H9 (cell line): ENCODE results near the gene DOCK1. TPM values are rescaled to one million over a fixed set of nuclear protein-coding genes. Genes with fewer than 3 reads are reported as not detected.

ENCODE experiments used
- DNase-seq: peaks from one replicate; pipeline ENCODE4 v3.0.0-alpha.2; 2017
- H2AFZ ChIP-seq: one replicate; pipeline ENCODE4 v1.6.1; 2013; ENCODE audit warnings: mild to moderate bottlenecking, low read length, control low read depth, moderate library complexity
- H2AK5ac ChIP-seq: 2 replicates; pipeline ENCODE4 v1.6.1; 2013; ENCODE audit warnings: low read length, control low read depth, mixed read lengths; ENCODE audit not compliant: insufficient read length
- H2BK120ac ChIP-seq: one replicate; pipeline ENCODE4 v1.6.1; 2013; ENCODE audit warnings: low read depth, mild to moderate bottlenecking, low read length, control low read depth, inconsistent platforms; ENCODE audit not compliant: poor library complexity, severe bottlenecking
- H2BK12ac ChIP-seq: 2 replicates; pipeline ENCODE4 v1.6.1; 2013; ENCODE audit warnings: low read length, control low read depth, mixed read lengths, low read depth; ENCODE audit not compliant: insufficient read length
- H2BK15ac ChIP-seq: 2 replicates; pipeline ENCODE4 v1.6.1; 2013; ENCODE audit warnings: low read depth, low read length, control low read depth
- H2BK20ac ChIP-seq: one replicate; pipeline ENCODE4 v1.6.1; 2013; ENCODE audit warnings: low read depth, mild to moderate bottlenecking, low read length, control low read depth, inconsistent platforms; ENCODE audit not compliant: poor library complexity, severe bottlenecking
- H2BK5ac ChIP-seq: 2 replicates; pipeline ENCODE4 v1.6.1; 2013; ENCODE audit warnings: low read length, control low read depth, mixed read lengths; ENCODE audit not compliant: insufficient read length
- H3K14ac ChIP-seq: 2 replicates; pipeline ENCODE4 v1.6.1; 2013; ENCODE audit warnings: low read length, control low read depth; ENCODE audit not compliant: insufficient read depth
- H3K18ac ChIP-seq: 2 replicates; pipeline ENCODE4 v1.6.1; 2013; ENCODE audit warnings: low read depth, mild to moderate bottlenecking, mixed read lengths, low read length, control low read depth; ENCODE audit not compliant: insufficient read length
- H3K23ac ChIP-seq: 2 replicates; pipeline ENCODE4 v1.6.1; 2013; ENCODE audit warnings: low read length, control low read depth, mixed read lengths, low read depth; ENCODE audit not compliant: insufficient read length
- H3K23me2 ChIP-seq: 2 replicates; pipeline ENCODE4 v1.6.1; 2013; ENCODE audit warnings: low read depth, mild to moderate bottlenecking, mixed read lengths, low read length, control low read depth; ENCODE audit not compliant: insufficient read length, poor library complexity, severe bottlenecking
- H3K27ac ChIP-seq: 2 replicates; pipeline ENCODE4 v1.5.1; 2013; ENCODE audit warnings: low read length, control low read depth, mixed read lengths, low read depth; ENCODE audit not compliant: insufficient read length
- H3K27me3 ChIP-seq: 2 replicates; pipeline ENCODE4 v1.6.1; 2013; ENCODE audit warnings: low read length, control low read depth, inconsistent platforms; ENCODE audit not compliant: insufficient read depth
- H3K4ac ChIP-seq: 2 replicates; pipeline ENCODE4 v1.6.1; 2013; ENCODE audit warnings: low read depth, mild to moderate bottlenecking, control low read depth, inconsistent platforms, low read length, moderate library complexity
- H3K4me1 ChIP-seq: 2 replicates; pipeline ENCODE4 v1.6.1; 2013; ENCODE audit warnings: low read length, control low read depth, inconsistent platforms; ENCODE audit not compliant: insufficient read depth
- H3K4me2 ChIP-seq: 2 replicates; pipeline ENCODE4 v1.6.1; 2013; ENCODE audit warnings: low read length, control low read depth, mixed read lengths; ENCODE audit not compliant: insufficient read length, insufficient read depth
- H3K56ac ChIP-seq: 2 replicates; pipeline ENCODE4 v1.6.1; 2013; ENCODE audit warnings: low read depth, mild to moderate bottlenecking, mixed read lengths, low read length, control low read depth; ENCODE audit not compliant: insufficient read length
- H3K79me1 ChIP-seq: 2 replicates; pipeline ENCODE4 v1.6.1; 2013; ENCODE audit warnings: low read depth, mild to moderate bottlenecking, moderate library complexity, low read length, control low read depth, inconsistent platforms; ENCODE audit not compliant: insufficient read depth, poor library complexity, severe bottlenecking
- H3K79me2 ChIP-seq: 2 replicates; pipeline ENCODE4 v1.6.1; 2013; ENCODE audit warnings: low read length, control low read depth, inconsistent platforms; ENCODE audit not compliant: insufficient read depth
- H3K9ac ChIP-seq: 2 replicates; pipeline ENCODE4 v1.6.1; 2013; ENCODE audit warnings: low read length, control low read depth, mixed read lengths; ENCODE audit not compliant: insufficient read length; ENCODE audit errors: extremely low read depth
- H3K9me3 ChIP-seq: one replicate; pipeline ENCODE4 v1.6.1; 2013; ENCODE audit warnings: low read depth, low read length, inconsistent platforms; ENCODE audit not compliant: control insufficient read depth
- H3T11ph ChIP-seq: one replicate; pipeline ENCODE4 v1.6.1; 2013; ENCODE audit warnings: mild to moderate bottlenecking, low read length, control low read depth, inconsistent platforms
- H4K20me1 ChIP-seq: one replicate; pipeline ENCODE4 v1.6.1; 2013; ENCODE audit not compliant: control insufficient read depth, insufficient read length, insufficient read depth
- H4K5ac ChIP-seq: 2 replicates; pipeline ENCODE4 v1.6.1; 2013; ENCODE audit warnings: low read depth, mild to moderate bottlenecking, mixed read lengths, low read length, control low read depth; ENCODE audit not compliant: insufficient read length
- H4K8ac ChIP-seq: replicated peaks from 2 replicates; pipeline ENCODE4 v1.6.1; 2013; ENCODE audit warnings: low read length, control low read depth, mixed read lengths, low read depth; ENCODE audit not compliant: insufficient read length
- H4K91ac ChIP-seq: 2 replicates; pipeline ENCODE4 v1.6.1; 2013; ENCODE audit warnings: low read depth, mild to moderate bottlenecking, moderate library complexity, mixed read lengths, low read length, control low read depth; ENCODE audit not compliant: insufficient read length
- H3K27ac Mint-ChIP-seq, 3 experiments: 2 replicates in 2 of 3; 3 replicates in 1 of 3; pipeline ENCODE4 v1.8.0; 2020 to 2021; ENCODE audit warnings: mixed read lengths in 3 of 3, mild to moderate bottlenecking in 1 of 3, moderate library complexity in 1 of 3
- H3K27me3 Mint-ChIP-seq: 2 replicates; pipeline ENCODE4 v1.8.0; 2021; ENCODE audit warnings: low read depth, mild to moderate bottlenecking, moderate library complexity, mixed read lengths
- H3K36me3 Mint-ChIP-seq, 3 experiments: 2 replicates in 2 of 3; 3 replicates in 1 of 3; pipeline ENCODE4 v1.8.0; 2020 to 2021; ENCODE audit warnings: low read depth in 3 of 3, mixed read lengths in 3 of 3; ENCODE audit not compliant: insufficient read depth in 1 of 3
- H3K4me1 Mint-ChIP-seq, 2 experiments: 2 replicates each; pipeline ENCODE4 v1.8.0; 2020; ENCODE audit warnings: mixed read lengths in 2 of 2
- H3K4me3 Mint-ChIP-seq, 2 experiments: 2 replicates in 1 of 2; 3 replicates in 1 of 2; pipeline ENCODE4 v1.8.0; 2020 to 2021; ENCODE audit warnings: mild to moderate bottlenecking in 2 of 2, mixed read lengths in 2 of 2, moderate library complexity in 1 of 2
- H3K9me3 Mint-ChIP-seq, 2 experiments: 2 replicates in 1 of 2; 3 replicates in 1 of 2; pipeline ENCODE4 v1.8.0; 2020; ENCODE audit warnings: mild to moderate bottlenecking in 2 of 2, mixed read lengths in 2 of 2, moderate library complexity in 1 of 2
- WGBS: extraction: QIAGEN DNeasy Blood & Tissue Kit; methylation state at CpG from one replicate; pipeline ENCODE4 v1.1.7; 2013; ENCODE audit warnings: missing lambda C conversion rate, low lambda C conversion rate, mixed read lengths; ENCODE audit not compliant: insufficient read length; ENCODE audit errors: extremely low coverage; 5-methylcytosine and 5-hydroxymethylcytosine counted together
- total RNA-seq: library from RNA; stranded (reverse); gene quantifications from 2 replicates; pipeline ENCODE4 v1.2.1, GENCODE V29; 2021
- TF ChIP-seq, protein P1 (sequence below): fragments of 200-600 bp; sonication (generic); conservative IDR thresholded peaks from 3 replicates; pipeline ENCODE4 v1.8.0; 2021; ENCODE audit warnings: antibody characterized with exemption, mild to moderate bottlenecking

Gene DOCK1
- total RNA-seq, 1 experiment from 2014 or later = 57.0 TPM

DNA sequence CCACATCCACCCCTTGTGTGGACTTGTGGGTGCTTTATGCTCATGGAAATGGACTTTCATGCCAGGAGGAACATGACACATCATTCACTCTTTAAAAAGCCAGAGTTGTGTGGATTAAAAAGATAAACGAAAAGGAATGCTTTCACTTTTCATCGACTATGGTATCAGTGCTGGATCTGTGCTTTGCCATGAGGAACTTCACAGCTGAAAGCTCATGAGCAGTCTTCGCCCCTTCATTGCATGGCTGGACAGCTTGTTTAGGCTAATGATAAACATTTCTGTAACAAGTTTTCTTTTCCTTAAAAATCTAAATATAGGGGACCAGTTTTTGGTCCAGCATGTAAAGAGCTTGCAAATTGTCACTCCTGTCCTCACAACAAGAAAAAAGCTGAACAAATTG, 470.2 kb downstream of the DOCK1 start:
- WGBS = no CpG with 5 or more reads among the region's 3 CpGs
- Histone ChIP-seq H2BK5ac (no peak overlapping the region), H3K27ac (no peak overlapping the region), H3K27me3 (no peaks in the 10 kb centered on the region), H3K9ac (no peak overlapping the region), H3T11ph (no peak overlapping the region), H3K4me1 (no peaks in the 10 kb centered on the region), H3K79me1 (no peaks in the 10 kb centered on the region), H3K23me2 (no peaks in the 10 kb centered on the region), H2BK12ac (no peak overlapping the region), H2BK15ac (no peak overlapping the region), H2BK120ac (no peak overlapping the region), H2AK5ac (no peak overlapping the region), H4K91ac (no peak overlapping the region), H4K8ac (no peak overlapping the region), H3K14ac (no peak overlapping the region), H3K9me3 (no peaks in the 10 kb centered on the region), H2BK20ac (no peak overlapping the region), H3K18ac (no peak overlapping the region), H3K4ac (no peak overlapping the region), H3K23ac (no peak overlapping the region), H3K56ac (no peak overlapping the region), H4K5ac (no peak overlapping the region), H3K79me2 (no peaks in the 10 kb centered on the region), H3K4me2 (no peak overlapping the region), H4K20me1 (no peaks in the 10 kb centered on the region), H2AFZ (no peak overlapping the region)
- Mint-ChIP-seq H3K36me3 (peaks cover 0 to 16% (median 5%) of the 10 kb centered on the region in 3 experiments; a peak in 5 of 7 replicates), H3K27ac (peak overlapping the region in 1 of 3 experiments; percentile 63; a peak in 1 of 7 replicates), H3K9me3 (no peaks in the 10 kb centered on the region; a peak in 1 of 5 replicates), H3K27me3 (no peaks in the 10 kb centered on the region), H3K4me1 (peaks cover 7 to 9% of the 10 kb centered on the region in 2 experiments), H3K4me3 (no peak overlapping the region)
- TF ChIP-seq, protein P1, sequence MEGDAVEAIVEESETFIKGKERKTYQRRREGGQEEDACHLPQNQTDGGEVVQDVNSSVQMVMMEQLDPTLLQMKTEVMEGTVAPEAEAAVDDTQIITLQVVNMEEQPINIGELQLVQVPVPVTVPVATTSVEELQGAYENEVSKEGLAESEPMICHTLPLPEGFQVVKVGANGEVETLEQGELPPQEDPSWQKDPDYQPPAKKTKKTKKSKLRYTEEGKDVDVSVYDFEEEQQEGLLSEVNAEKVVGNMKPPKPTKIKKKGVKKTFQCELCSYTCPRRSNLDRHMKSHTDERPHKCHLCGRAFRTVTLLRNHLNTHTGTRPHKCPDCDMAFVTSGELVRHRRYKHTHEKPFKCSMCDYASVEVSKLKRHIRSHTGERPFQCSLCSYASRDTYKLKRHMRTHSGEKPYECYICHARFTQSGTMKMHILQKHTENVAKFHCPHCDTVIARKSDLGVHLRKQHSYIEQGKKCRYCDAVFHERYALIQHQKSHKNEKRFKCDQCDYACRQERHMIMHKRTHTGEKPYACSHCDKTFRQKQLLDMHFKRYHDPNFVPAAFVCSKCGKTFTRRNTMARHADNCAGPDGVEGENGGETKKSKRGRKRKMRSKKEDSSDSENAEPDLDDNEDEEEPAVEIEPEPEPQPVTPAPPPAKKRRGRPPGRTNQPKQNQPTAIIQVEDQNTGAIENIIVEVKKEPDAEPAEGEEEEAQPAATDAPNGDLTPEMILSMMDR = no peak
- DNase-seq = no peak
